HEK293 (cell line): ENCODE measurements around the gene DOCK1.

ENCODE experiments used
- ZFHX2 ChIP-seq: fragments of 450-650 bp; formaldehyde crosslinking; conservative IDR thresholded peaks from 2 replicates; pipeline ENCODE4 v1.5.1; 2016; ENCODE audit warnings: missing biosample characterization, missing genetic modification characterization
- ZNF138 ChIP-seq: fragments of 450-650 bp; formaldehyde crosslinking; IDR thresholded peaks from 2 replicates; pipeline ENCODE4 v1.5.1; 2016; ENCODE audit warnings: missing biosample characterization, missing genetic modification characterization, borderline replicate concordance
- ZNF157 ChIP-seq: fragments of 450-650 bp; formaldehyde crosslinking; IDR thresholded peaks from 2 replicates; pipeline ENCODE4 v1.5.1; 2016; ENCODE audit warnings: missing biosample characterization, missing genetic modification characterization
- ZNF274 ChIP-seq, 2 experiments: fragments of 200-500 bp in 1 of 2; fragments of 450-650 bp in 1 of 2; sonication (Bioruptor generic) in 1 of 2; formaldehyde crosslinking in 1 of 2; IDR thresholded peaks; 2 replicates each; pipeline versions ENCODE4 v1.5.1 to v1.6.1; 2014 to 2016; ENCODE audit warnings: borderline replicate concordance in 1 of 2, inconsistent platforms in 1 of 2, low read length in 1 of 2, missing biosample characterization in 1 of 2, missing genetic modification characterization in 1 of 2
- ZNF324 ChIP-seq: fragments of 450-650 bp; formaldehyde crosslinking; IDR thresholded peaks from 2 replicates; pipeline ENCODE4 v1.5.1; 2016; ENCODE audit warnings: missing biosample characterization, missing genetic modification characterization
- ZNF449 ChIP-seq: fragments of 450-650 bp; formaldehyde crosslinking; IDR thresholded peaks from 2 replicates; pipeline ENCODE4 v1.5.1; 2017; ENCODE audit warnings: missing biosample characterization, mild to moderate bottlenecking, missing genetic modification characterization, moderate library complexity
- ZNF549 ChIP-seq: fragments of 450-650 bp; IDR thresholded peaks from 2 replicates; pipeline ENCODE4 v1.5.1; 2018; ENCODE audit warnings: missing biosample characterization, missing genetic modification characterization, mild to moderate bottlenecking, inconsistent platforms, moderate library complexity
- TF ChIP-seq, protein P1 (sequence below): fragments of 450-650 bp; formaldehyde crosslinking; IDR thresholded peaks from 2 replicates; pipeline ENCODE4 v1.5.1; 2016; ENCODE audit warnings: missing biosample characterization, missing genetic modification characterization
- TF ChIP-seq, protein P2 (sequence below): fragments of 450-650 bp; formaldehyde crosslinking; IDR thresholded peaks from 2 replicates; pipeline ENCODE4 v1.5.1; 2016; ENCODE audit warnings: missing biosample characterization, missing genetic modification characterization
- TF ChIP-seq, protein P3 (sequence below): fragments of 450-650 bp; formaldehyde crosslinking; IDR thresholded peaks from 2 replicates; pipeline ENCODE4 v1.5.1; 2016; ENCODE audit warnings: missing biosample characterization, missing genetic modification characterization

DNA sequence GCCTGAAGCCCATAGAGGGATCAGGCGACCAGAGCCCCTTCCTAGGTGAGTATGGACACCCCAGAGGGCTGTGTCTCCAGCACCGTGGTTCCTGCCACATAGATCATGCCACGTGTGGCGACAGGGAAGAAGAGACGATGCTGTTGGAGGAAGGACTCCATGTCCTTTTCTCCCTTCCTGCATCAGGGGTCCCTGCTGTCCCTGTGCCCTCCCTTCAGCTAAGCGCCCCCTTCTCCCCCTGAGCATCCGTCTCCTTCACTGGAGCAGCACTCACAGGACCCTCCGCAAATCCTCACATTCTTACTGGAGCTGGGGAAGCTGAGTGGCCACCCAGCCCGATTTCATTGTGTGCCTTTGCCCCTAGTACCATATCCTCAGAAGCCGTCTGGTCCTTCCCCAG lies 558.3 kb downstream of the DOCK1 start:
- no peak for TF ChIP-seq ZNF324 (tag by site-specific recombination)
- no peak for TF ChIP-seq ZNF157 (tag by site-specific recombination)
- no peak for TF ChIP-seq ZNF138 (tag by site-specific recombination)
- TF ChIP-seq, protein P1, sequence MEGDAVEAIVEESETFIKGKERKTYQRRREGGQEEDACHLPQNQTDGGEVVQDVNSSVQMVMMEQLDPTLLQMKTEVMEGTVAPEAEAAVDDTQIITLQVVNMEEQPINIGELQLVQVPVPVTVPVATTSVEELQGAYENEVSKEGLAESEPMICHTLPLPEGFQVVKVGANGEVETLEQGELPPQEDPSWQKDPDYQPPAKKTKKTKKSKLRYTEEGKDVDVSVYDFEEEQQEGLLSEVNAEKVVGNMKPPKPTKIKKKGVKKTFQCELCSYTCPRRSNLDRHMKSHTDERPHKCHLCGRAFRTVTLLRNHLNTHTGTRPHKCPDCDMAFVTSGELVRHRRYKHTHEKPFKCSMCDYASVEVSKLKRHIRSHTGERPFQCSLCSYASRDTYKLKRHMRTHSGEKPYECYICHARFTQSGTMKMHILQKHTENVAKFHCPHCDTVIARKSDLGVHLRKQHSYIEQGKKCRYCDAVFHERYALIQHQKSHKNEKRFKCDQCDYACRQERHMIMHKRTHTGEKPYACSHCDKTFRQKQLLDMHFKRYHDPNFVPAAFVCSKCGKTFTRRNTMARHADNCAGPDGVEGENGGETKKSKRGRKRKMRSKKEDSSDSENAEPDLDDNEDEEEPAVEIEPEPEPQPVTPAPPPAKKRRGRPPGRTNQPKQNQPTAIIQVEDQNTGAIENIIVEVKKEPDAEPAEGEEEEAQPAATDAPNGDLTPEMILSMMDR (tag by site-specific recombination): no peak
- no peak for TF ChIP-seq ZNF274 (IDR thresholded peaks at IDR 0.05; ENCODE audit: low read length)
- TF ChIP-seq ZNF274 (tag by site-specific recombination; IDR thresholded peaks at IDR 0.05; ENCODE audit: borderline replicate concordance): no peak
- TF ChIP-seq ZNF549 (tag by site-specific recombination): no peak
- TF ChIP-seq ZNF449 (tag by site-specific recombination): no peak
- no peak for TF ChIP-seq ZFHX2 (tag by site-specific recombination)
- TF ChIP-seq, protein P2, sequence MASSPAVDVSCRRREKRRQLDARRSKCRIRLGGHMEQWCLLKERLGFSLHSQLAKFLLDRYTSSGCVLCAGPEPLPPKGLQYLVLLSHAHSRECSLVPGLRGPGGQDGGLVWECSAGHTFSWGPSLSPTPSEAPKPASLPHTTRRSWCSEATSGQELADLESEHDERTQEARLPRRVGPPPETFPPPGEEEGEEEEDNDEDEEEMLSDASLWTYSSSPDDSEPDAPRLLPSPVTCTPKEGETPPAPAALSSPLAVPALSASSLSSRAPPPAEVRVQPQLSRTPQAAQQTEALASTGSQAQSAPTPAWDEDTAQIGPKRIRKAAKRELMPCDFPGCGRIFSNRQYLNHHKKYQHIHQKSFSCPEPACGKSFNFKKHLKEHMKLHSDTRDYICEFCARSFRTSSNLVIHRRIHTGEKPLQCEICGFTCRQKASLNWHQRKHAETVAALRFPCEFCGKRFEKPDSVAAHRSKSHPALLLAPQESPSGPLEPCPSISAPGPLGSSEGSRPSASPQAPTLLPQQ (tag by site-specific recombination): no peak
- TF ChIP-seq, protein P3, sequence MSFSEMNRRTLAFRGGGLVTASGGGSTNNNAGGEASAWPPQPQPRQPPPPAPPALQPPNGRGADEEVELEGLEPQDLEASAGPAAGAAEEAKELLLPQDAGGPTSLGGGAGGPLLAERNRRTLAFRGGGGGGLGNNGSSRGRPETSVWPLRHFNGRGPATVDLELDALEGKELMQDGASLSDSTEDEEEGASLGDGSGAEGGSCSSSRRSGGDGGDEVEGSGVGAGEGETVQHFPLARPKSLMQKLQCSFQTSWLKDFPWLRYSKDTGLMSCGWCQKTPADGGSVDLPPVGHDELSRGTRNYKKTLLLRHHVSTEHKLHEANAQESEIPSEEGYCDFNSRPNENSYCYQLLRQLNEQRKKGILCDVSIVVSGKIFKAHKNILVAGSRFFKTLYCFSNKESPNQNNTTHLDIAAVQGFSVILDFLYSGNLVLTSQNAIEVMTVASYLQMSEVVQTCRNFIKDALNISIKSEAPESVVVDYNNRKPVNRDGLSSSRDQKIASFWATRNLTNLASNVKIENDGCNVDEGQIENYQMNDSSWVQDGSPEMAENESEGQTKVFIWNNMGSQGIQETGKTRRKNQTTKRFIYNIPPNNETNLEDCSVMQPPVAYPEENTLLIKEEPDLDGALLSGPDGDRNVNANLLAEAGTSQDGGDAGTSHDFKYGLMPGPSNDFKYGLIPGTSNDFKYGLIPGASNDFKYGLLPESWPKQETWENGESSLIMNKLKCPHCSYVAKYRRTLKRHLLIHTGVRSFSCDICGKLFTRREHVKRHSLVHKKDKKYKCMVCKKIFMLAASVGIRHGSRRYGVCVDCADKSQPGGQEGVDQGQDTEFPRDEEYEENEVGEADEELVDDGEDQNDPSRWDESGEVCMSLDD (tag by site-specific recombination): no peak
